Prostate gland (tissue), 2 donors: ENCODE data around the gene ACTN1.

ENCODE experiments used
- CTCF ChIP-seq, 4 experiments: fragments of 200-600 bp in 2 of 4; fragments of 450-650 bp in 2 of 4; sonication (generic) in 2 of 4; IDR thresholded peaks; 1 replicate in 3 of 4; 2 replicates in 1 of 4; pipeline ENCODE4 v1.5.1; 2016 to 2019; ENCODE audit warnings: antibody characterized with exemption in 4 of 4, mild to moderate bottlenecking in 2 of 4, moderate library complexity in 2 of 4
- POLR2A ChIP-seq: fragments of 450-650 bp; IDR thresholded peaks from one replicate; pipeline ENCODE4 v1.6.1; 2016; ENCODE audit warnings: antibody characterized with exemption, mild to moderate bottlenecking
- POLR2AphosphoS5 ChIP-seq: sonication (generic); formaldehyde crosslinking; IDR thresholded peaks from one replicate; pipeline ENCODE4 v1.6.1; 2017; ENCODE audit warnings: antibody characterized with exemption

DNA sequence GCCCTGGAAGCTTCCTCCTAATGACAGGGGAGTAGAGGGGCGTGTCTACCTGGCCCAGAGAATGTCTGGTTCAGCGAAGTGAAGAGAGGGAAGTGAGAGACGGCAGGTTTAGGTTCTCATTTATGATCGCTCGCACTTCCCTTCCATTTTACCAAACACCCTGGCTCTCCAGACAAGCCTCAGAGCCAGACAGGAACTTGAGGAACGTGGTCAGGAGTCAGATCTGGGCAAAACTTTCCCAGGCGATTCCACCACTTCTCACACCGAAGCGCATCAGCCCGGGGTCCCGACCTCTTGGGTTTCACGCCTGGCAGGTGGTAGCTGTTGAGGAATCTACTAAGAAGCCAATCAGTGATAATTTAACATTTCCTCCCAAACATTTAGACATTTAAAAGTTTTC lies 21.3 kb downstream of the ACTN1 start:
- TF ChIP-seq CTCF (IDR thresholded peaks at IDR 0.05) (no peak), POLR2A (no peak), POLR2AphosphoS5 (no peak)
